Hematopoietic multipotent progenitor cell treated with erythropoietin and hydrocortisone succinate and interleukin-3 and kit ligand, for 6 days (in vitro differentiated cells): ENCODE measurements around the gene PNCK.
A peak's percentile ranks its signal among the peaks of the same experiment; 100 is the strongest.
"Not testable (repeated sequence)": the region's sequence is repeated elsewhere in the genome, so short reads cannot be mapped to it uniquely, and the experiment has no call there.

Experiments used
- DNase-seq: peaks from one replicate; pipeline ENCODE4 v3.0.0-alpha.2; 2015

PNCK gene

DNA sequence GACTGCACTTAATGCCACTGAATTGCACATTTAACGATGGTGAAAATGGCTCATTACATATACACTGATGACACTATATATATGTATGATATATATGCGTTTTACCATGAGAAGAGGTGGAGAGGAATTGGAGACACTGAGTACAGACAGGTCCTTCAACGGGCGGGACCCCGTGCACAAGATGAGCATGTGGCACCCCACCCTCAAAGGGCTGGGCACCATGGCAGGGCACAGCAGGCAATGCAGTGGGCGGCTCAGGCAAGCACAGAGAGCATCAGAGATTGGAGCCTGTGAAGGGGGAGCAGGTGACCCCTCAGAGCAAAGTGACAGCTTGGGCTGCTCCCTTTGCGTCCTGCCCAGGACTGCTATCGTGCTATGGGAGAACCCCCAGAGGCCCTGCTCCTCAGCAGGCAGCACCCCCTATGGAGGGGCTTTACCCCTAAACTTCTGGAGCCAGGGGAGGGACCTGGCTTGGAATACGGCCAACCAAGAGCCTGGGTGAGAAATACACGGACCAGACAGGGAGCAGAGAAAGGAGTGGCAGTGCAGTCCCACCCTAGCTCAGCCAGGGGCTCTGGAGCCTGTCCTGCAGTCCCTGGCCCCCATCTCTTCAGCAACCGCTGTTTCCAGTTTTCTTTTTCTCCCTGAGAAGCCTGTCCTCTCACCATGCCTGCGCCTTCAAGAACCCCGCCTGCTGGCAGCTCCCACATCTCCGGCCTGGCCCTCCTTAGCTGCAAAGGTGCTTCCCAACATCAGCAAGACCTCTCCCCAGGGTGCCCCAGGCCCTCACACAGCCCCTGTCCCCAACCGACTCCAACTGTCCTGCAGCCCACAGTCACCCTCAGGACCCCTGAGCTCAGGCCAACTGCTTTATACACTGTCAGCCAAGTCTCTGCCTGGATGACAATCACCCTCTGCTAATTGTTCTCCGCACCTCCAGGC, 24.6 kb upstream of the PNCK start:
- no peak for DNase-seq

DNA sequence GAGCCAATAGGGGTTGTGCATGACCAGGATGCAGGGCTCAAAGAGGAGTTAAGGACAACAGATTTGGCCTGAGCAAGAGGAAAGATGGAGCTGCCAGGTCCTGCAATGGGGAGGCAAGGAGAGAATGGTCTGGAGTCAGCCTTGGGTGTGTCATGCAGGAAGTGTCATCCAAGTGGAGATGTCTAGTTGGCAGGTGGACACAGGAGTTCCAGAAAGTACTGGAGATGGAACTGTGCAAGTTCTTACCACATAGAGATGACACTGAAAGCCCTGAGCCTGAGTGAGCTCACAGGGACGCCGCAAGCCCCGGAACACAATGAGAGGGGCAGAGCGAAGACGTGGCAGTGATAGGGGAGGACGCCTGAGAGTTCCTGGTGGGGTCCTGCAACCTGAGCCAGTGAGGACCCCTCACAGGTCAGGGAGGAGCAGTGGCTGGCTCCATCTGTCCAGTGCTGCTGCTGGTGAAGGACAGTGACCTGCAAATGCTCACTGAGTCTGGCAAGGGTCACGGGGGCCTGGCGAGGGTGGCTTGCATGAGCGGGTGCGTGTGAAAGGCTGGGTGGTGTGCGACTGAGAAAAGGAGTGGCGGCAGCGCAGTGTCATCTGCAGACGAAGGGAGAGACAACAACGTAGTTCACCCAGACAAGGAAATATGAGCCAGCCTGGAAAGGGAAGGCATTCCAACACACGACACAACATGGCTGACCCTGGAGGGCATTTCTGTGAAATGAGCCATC, 23.5 kb upstream of the PNCK start:
- DNase-seq = not testable (repeated sequence)

DNA sequence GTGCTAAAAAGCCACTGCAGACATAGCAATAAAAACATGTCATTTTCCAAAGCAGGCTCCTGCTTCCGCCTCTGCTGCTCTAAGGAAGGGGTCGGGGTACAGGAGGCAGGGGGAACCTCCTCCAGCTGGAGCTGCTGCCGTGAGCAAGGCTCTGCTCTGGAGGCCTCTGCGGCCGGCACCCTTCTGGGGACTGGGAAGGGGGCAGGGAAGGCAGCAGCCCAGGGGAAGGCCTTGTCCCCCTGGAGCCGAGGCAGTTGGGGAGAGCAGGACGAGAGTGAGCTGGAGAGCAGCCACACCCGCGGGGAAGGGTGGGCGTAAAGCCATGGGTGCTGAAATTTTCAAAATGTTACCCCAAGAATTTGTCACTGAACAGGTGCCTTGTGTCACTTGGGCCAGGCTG, 22.9 kb upstream of the PNCK start:
- not testable (repeated sequence) for DNase-seq

DNA sequence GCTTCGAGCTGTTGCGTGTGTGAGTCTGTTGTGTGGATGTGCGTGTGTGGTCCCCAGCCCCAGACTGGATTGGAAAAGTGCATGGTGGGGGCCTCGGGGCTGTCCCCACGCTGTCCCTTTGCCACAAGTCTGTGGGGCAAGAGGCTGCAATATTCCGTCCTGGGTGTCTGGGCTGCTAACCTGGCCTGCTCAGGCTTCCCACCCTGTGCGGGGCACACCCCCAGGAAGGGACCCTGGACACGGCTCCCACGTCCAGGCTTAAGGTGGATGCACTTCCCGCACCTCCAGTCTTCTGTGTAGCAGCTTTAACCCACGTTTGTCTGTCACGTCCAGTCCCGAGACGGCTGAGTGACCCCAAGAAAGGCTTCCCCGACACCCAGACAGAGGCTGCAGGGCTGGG, 22.5 kb upstream of the PNCK start:
- no peak for DNase-seq

DNA sequence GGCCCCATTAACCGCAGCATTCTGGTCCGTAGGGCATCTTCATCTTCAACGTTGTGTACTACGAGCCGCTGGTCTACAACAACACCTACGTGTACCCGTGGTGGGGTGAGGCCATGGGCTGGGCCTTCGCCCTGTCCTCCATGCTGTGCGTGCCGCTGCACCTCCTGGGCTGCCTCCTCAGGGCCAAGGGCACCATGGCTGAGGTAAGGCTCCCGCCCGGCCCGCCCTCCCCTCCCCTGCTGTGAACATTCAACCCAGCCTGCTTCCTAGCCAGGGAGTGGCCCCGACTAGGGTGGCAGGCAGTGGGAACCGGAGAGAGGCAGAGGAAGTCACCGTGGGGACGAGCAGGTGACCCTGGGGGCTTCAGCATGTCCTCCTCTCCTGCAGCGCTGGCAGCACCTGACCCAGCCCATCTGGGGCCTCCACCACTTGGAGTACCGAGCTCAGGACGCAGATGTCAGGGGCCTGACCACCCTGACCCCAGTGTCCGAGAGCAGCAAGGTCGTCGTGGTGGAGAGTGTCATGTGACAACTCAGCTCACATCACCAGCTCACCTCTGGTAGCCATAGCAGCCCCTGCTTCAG, 21.2 kb upstream of the PNCK start:
- no peak for DNase-seq

DNA sequence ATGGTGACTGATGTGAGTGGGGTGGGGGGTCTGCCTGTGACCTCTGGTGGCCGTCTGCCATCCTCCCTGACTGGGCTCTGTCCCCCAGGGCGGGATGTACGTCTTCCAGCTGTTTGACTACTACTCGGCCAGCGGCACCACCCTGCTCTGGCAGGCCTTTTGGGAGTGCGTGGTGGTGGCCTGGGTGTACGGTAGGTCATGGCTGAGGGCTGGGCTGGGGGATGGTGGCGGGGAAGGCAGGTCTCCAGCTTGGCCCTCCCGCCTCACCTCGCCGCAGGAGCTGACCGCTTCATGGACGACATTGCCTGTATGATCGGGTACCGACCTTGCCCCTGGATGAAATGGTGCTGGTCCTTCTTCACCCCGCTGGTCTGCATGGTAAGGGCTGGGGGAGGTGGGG, 20.6 kb upstream of the PNCK start:
- not testable (repeated sequence) for DNase-seq

DNA sequence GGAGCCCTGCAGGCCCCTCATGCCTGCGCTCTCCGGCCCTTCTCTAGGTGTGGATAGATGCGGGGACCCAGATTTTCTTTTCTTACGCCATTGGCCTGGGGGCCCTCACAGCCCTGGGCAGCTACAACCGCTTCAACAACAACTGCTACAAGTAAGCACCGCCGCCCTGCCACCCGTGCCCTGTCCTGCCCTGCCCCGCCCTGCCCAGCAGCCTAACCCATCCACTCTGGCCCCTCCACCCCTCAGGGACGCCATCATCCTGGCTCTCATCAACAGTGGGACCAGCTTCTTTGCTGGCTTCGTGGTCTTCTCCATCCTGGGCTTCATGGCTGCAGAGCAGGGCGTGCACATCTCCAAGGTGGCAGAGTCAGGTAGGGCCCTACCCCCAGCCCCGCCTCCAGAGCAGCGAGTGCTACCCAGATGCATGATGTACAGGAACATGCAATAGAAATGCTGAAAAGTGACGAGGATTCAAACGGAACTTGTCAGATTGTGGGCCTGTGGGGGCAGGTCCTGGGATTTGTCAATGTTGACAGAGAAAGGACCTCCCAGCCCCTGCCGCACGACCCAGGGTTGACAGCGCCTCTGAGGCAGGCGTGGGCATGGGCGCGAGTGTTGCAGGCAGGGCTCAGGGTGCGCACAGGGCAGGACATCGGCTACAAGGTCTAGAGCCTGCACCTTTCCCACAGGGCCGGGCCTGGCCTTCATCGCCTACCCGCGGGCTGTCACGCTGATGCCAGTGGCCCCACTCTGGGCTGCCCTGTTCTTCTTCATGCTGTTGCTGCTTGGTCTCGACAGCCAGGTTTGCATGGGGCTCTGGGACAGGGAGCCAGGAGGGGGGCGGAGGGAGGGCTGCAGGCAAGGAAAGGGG, 19.8 kb upstream of the PNCK start:
- DNase-seq = no peak

DNA sequence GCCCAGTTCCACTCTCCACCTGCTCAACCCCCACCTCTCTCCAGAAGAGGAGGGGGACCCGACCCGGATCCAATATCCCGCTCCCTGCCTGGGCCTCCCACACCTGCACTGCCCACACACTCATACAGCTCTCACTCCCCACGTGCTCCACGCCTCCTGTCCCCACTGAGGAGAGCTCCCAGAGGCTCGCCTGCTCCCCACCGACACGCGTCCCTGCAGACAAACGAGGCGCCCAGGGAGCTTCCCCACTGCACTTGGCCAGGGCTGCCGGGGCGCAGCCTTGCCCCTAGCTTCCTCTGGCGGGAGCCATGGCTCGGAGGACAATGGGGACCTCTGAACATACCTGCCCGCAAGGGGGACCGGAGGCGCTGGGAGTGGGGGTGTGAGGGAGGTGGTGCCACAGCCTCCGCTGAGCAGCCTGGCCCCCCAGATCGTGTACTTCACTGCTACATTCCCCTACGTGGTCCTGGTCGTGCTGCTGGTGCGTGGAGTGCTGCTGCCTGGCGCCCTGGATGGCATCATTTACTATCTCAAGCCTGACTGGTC, 19.1 kb upstream of the PNCK start:
- DNase-seq = no peak

DNA sequence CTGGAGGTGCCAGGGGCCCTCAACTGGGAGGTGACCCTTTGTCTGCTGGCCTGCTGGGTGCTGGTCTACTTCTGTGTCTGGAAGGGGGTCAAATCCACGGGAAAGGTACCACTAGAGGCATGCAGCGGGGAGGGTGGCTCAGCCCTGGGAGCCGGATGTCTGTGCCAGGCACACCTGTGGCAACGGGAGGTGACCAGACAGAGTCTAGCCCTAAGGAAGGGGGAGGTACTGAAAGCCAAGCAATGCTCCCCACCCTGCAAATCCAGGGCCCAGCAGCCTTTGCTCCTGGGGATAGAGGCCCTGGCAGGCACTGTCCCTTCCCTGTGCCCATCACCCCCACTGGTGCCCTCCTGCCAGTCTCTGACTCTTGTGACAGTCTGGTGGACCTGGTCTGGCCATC, 18.4 kb upstream of the PNCK start:
- no peak for DNase-seq

DNA sequence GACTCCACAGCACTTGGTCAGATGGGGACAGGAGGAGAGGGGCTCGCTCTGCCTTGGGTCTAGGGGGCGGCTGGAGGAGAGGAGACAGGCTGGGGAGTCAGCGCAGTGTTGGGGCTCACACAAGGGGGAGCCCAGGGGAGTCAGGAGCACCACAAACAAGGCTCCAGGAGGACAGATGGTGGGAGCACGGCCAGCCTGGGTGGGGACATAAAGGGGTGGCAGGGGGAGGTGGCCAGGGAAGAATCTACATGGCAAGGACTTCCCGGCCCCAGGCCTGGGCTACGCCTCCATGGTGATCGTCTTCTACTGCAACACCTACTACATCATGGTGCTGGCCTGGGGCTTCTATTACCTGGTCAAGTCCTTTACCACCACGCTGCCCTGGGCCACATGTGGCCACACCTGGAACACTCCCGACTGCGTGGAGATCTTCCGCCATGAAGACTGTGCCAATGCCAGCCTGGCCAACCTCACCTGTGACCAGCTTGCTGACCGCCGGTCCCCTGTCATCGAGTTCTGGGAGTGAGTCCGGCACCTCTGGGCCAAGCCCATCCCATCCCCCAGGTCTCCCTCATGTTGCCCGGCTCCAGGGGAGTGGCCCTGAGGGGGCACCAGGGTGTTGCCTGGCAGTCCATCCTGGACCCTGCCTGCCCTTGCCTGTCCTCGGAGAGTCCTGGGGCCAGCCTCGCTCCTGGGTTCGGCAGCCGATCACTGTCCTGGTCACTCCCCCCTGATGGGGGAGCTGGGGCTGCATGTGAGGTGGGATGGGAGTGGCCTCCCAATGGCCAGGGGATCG, 17.6 kb upstream of the PNCK start:
- not testable (repeated sequence) for DNase-seq

DNA sequence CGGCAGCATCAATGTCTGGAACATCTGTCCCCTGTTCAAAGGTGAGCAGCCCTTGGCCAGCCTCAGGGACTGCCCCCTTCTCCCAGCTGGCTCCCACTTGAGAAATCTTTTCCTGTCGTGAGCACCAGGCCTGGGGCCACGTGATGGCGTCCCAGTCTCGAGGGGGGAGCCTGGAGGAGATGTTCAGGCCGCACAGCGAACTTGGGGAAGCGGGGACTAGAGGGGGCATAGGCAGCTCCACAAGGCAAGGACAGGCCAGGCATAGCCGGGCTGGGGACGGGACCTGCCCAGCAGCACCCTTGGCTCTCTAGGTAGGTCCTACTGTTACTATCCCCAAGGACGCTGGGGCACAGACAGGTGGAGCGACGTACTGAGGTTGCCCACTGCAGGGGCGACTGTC, 16.9 kb upstream of the PNCK start:
- no peak for DNase-seq

DNA sequence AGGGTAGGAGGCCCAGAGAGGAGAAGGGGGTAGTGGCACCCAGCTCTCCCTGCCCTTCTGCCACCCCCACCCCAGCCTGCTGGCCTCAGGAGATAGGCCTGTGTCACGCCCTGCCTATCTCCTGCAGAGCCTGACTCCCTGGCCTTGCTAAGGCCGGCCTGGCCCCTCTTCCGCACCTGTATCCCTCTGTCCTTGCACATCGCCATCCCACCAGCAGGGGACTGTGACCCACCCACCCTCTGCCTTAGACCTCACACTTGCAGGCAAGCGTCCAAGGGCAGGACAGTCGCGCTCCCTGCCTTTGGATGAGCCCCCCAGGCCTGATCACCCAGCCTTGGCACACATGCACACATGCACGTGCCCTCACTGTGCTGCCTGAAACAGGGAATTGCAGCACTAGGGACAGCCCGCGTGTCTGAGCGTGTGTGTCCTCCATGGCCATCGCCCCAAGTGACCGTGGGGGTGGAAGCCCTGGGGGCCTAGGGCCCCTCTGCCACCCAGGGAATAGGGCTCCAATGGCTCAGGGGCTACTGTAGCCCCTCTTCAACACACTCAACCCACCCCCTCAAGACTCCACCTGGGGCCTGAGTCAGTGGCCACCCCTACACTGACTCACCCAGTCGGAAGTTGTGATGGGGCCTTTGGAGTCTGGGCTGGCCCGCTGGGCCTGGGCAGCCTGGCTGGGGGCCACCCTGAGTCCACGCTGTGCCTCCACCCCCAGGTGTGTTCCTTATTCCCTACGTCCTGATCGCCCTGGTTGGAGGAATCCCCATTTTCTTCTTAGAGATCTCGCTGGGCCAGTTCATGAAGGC, 16.2 kb upstream of the PNCK start:
- DNase-seq = peak; percentile 77

DNA sequence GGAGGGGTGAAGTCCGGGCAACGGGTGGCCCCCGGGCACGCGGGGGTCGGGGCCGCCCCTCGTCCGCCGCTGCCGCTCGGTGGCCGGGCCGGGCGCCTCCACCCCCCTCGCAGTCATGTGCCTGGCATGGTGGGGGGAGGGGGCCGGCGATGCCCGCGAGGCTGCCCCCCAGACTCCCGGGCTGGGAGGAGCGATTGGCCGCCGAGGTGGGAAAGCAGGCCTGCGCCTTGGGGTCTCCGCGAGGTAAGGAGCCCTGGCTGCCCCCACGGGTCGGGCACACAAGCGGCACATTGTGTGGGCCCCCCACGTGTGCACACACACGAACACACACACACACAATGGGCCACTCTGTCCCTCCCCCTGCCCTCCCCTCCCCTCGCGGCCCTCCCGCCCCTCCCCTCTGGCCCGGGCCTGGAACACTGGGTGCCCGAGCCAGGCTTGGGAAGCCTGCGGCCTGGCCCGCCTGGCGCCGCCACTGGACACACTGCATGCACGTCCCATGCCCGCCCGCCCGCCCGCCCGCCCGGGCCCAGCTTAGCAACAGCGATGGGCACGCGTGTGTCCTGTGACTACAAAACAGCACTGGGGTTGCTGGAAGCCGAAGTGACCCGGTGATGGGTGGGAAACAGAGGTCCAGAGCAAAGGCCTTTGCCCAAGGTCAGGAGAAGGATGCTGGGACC, 15.4 kb upstream of the PNCK start:
- DNase-seq = no peak

DNA sequence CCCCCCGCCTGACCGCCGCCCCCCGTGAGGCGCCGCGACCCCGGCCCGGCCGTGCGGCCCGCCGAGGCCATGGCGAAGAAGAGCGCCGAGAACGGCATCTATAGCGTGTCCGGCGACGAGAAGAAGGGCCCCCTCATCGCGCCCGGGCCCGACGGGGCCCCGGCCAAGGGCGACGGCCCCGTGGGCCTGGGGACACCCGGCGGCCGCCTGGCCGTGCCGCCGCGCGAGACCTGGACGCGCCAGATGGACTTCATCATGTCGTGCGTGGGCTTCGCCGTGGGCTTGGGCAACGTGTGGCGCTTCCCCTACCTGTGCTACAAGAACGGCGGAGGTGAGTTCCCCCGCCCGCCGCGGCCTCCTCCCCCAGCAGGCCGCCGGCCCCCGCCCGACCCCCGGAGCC, 14.9 kb upstream of the PNCK start:
- DNase-seq = no peak

DNA sequence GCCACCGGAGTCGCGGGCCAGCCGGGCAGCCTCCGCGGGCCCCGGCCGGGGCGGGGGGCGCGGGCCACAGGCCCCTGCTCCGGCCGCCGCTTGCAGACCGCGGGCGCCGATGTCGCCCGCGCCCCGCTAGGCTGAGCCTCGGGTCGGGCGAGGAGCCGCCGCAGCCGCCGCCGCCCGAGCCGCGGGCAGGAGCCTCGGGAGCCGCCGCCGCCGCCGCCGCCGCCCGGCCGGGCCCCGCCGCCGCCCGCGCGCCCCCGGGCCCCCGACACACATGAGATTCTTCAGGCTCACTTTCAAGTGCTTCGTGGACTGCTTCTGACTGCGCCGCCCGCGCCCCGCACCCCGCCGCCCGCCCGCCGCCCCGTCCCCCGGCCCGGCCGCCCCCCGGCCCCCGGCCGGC, 14.5 kb upstream of the PNCK start:
- DNase-seq = no peak

DNA sequence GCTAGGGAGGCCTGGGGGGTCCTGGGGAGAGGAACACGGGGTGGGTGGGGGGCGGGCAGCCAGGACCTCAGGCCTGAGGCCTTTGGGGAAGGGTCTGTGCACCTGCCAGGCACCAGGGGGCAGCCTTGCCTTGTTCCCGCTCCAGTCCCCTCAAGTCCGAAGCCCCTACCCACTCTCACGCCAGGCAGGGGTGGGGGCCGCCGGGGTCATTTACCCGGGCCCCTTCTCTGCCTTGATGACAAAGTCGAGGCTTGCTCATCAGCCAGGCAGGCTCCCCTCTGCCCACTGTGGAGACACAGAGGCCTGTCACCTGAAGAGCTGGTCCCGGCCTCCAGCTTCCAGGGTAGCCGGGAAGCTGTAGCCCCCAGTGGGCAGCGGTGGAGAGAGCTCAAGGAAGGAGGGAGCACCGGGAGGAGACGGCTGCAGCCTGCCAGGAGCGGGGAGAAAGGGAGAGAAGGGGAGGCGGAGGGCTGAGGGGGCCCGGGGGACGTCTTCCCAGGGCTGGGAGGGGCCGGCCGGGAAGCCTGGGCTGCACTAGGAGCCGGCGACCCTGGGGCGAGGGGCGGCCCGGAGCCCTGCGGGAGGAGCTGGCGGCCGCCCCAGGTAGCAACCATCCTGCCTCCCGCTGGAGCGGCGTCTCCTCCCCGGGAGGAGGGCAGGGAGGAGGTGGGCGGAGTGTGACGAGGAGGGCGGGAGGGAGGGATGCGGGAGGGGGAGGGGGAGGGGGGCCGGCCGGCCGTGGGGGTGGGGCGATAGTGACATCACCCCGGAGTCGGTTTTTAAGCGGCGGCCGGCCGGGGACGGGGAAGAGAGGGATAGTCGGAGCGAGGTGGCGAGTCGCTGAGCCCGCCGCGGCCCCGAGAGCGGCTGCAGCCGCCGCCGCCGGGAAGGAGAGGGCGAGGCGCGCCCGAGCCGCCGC, 13.8 kb upstream of the PNCK start, which contains the start of gene SLC6A8:
SLC6A8 (plus strand) TSS at position 806 of the 919 bp plus-strand sequence. CDS start 649 bp downstream, outside the sequence.
- DNase-seq = peak; percentile 64

DNA sequence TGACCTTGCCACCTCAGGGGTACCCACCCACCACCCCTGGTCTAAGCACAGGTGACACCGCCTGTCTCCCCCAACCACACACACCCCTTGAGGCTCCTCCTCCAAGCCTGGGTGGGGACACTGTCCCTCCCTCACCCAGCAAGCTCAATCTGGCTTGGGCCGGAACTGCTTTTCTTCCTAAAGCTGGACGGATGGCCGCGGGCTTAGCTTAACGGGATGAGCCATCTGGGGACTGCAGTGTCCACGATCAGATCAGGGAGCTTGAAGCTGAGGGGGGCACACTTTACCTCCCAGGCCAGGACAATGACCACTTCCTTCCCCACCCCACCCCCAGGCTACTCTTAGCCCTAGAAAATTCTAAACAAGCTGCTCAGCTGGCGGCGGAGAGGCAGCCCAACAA, 13.1 kb upstream of the PNCK start:
- DNase-seq = no peak

DNA sequence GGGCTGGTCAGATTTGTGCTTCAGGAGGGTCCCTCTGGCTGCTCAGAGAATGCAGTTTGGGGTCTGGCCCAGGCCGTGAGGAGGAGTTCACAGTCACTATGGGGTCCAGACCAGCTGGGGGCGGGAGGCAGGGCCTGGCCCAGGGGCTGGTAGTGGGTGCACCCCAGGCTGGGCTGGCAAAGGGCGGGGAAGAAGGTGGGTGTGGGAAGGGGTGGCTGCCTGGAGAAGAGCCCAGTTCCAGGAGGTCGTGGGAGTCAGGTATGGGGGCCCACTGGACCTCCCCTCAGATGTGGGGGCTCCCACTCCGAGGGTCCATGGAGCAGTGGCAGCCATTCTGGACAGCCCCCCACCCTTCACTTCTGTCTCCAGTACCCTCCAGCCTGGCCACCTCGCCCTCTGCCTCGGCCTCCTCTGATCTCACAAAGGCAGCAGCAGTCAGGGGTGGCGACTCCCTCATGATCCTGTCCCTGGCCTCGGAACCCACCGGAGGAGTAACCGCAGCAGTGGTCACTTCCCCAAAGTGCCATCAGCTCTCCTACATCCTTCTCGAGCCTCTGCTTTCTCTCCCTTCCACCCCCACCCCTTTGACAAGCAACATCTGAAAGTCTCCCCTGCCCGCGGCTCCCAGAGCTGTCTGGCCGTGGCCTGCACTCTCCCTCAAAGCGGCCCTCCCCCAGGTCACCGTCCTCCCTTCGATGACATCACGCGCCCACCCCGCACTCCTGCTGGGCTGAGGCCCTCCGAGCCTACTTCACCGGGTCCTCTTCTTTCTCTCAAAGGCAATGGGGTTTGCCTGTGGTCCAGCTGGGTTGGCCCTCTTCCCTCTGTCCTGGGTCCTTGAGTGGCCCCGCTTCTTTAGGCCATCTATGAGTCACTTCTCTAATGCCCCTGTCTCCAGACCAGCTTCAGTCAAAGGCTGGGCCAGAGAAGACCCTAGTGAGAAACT, 12.4 kb upstream of the PNCK start:
- DNase-seq = no peak
